NCI-H2196 (cell line): ENCODE measurements around the gene TAX1BP3.

Experiments
- DNase-seq: peaks from one replicate; lab custom pipeline; 2025; ENCODE audit not compliant: unreplicated experiment; lab: John Stamatoyannopoulos, UW

The TAX1BP3 gene

DNA sequence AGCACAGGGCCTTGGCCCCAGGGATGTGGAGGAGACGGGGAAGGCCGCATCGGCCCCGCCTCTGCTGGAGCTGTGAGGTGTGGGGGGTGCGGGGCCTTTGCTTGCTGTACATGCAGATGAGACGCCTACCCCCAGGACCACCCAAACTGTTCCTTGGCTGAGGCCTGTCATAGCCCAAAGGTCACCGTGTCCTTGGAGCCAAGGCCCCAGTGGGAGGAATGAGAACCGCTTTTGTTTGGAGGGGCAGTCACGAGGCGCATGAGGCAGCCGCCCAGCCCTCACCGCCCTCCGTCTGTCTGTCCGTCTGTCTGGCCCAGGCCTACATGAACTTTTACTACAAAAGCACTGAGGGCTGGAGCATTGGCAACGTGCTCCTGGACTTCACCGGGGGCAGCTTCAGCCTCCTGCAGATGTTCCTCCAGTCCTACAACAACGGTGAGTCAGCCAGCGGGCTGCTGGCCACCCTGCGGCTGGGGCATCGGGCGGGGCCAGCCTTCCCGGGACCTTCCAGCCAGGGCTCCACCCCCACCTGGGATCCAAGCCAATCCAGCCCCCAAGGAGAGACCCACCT, 8.8 kb downstream of the TAX1BP3 start:
- DNase-seq = no peak

GRCh38 chr17:3658784-3659449, 9.5 kb downstream of the TAX1BP3 start:
- DNase-seq = no peak

- DNase-seq = no peak
Measured at GRCh38 chr17:3657874-3658783, 10.2 kb downstream of the TAX1BP3 start.

DNA sequence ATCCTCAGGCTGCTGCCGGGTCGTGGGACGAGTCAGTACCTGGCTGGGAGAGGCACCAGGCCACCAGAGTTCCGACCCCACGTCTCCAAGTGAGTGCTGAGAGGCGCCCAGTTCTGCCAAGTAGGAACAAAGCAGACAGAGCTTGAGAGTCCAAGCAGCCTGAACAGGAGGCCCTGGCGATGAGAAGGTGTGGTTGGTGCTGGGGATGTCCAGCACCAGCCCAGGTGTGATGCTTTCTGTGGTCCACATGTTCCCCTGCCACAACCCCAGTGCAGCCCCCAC, 10.8 kb downstream of the TAX1BP3 start:
- no peak for DNase-seq

GRCh38 chr17:3656755-3657587, 11.4 kb downstream of the TAX1BP3 start:
- no peak for DNase-seq

DNA sequence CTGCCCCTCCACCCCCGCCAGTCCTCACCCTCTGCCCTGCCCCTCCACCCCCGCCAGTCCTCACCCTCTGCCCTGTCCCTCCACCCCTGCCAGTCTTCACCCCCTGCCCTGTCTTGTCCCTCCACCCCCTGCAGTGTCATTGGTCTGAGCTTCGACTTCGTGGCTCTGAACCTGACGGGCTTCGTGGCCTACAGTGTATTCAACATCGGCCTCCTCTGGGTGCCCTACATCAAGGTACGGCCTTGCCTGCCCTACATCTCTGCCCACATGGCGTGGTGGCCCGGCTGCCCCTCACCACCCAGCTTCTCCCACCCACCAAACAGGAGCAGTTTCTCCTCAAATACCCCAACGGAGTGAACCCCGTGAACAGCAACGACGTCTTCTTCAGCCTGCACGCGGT, 12.0 kb downstream of the TAX1BP3 start:
- no peak for DNase-seq

GRCh38 chr17:3655766-3656165, 12.6 kb downstream of the TAX1BP3 start:
- no peak for DNase-seq

DNA sequence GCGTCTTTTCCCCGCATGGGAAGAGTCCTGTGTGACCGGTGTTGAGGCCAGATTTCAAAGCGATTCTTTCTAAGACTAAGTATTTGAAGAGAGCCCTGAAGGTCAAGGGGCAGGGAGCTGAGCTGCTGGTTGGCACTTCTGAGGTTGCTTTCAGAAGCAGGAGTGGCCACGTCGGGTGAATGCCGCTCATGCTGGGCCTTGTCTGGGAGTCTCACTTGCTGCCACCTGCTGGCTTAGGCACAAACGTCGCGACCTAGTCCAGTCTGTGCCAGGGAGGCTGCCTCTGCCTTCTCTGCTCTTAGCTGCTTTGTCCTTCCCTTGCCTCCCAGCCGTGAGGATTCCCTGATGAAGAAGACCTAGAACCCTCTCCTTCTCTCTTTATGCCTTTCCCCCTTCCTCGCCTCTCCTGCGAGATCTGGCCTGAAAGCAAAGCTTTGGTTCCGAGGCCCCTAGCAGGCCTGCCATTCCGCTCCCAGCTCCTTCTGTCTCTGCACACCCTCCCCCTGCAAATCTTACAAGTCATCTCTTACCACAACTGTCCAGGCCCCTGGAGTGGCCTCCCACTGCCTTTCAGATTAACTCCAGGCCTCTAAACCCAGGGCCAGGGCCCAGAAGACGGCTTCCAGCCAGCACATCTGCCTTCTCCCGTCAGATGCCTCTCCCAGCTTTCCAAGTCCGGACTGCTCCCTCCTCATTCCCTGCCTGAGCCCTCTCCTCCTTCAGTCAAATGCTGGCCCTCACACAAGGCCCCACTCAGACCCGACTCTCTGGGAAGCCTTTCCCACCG, 20.4 kb downstream of the TAX1BP3 start:
- DNase-seq = peak; percentile 21

DNA sequence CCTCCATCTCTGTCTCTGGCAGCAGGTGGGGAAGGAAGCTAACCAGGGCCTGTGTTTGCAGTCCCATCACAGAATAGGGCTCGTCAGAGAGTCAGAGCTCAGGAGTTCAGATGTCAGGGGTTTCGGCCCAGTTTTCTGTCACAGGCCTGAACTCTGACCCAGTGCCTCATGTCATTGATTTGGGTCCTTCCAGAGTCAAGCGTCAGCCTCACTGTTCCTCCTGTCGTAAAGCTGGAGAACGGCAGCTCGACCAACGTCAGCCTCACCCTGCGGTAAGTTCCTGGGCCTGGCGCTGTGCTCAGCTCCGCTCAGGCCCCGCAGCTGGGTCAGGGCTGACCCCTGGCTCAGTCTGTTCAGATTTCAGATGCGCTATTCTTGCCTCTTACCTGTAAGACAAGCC, 21.1 kb downstream of the TAX1BP3 start:
- DNase-seq = no peak

GRCh38 chr17:3645310-3645709, 23.1 kb downstream of the TAX1BP3 start:
- DNase-seq = no peak

DNA sequence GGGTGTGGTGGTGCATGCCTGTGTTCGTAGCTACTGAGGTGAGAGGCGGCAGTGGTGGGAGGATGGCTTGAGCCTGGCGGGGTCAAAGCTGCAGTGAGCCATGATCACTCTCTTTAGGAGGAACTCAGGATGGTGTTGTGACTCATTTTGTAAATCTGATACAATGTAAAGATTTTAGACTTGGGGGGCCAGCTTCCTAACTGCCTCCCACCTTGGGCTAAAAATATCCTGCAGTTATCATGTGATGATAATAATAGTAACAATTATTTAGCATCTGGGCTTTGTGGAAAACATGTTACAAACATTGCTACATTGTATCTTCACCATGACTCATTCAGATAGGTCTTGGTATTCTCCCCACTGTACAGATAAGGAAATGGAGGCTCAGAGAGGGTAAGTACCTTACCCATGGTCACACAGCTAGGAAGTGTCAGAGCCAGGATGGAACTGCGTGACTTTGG, 24.5 kb downstream of the TAX1BP3 start:
- DNase-seq = no peak

DNA sequence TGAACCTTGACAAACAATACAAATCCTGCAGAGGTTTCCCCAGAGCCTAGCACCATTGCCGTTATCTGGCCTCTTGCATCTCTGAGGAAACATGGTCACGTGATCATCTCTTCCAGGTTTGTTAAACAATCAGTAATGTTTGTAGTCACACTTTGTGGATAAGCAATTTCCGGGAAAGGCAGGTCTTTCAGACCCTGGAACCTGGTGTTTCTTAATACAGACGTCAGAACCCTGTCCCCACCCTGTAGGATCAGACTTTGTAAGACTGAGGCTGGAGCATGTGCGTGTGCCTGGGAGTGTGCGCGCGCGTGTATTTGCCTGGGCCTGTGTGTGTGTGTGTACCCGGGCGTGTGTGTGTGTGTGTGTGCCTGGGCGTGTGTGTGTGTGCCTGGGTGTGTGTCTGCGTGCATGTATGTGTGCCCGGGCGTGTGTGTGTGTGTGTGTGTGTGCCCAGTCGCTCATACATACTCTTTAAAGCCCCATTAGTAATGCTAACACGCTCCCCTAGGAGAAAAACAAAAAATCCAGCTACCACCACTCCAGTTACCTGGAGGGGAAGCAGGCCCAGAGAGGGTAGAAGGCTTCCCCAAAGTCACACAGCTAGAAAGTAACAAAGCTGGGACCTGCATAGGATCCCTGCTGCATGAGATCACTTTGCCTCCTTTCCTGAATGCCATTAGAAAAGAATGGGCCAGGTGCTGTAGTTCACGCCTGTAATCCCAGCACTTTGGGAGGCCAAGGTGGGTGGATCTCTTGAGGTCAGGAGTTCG, 26.5 kb downstream of the TAX1BP3 start:
- DNase-seq = no peak

DNA sequence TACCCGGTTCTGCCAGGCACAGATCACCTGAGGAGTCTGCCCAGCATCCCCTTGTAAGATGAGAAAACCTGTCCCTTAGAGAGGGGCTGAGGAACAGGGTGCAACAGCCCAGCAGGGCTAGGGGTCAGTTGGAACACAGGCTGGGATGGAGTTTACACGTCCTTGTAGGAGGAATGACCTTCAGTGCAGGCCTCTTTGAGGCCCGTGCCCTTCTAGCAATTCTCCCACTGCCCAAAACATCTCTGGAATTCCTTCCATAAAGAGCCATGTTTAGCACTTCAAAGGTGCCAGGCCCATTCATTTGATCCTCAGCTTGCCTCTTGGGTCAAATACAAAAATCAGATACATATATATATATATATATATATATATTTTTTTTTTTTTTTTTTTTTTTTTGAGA, 27.4 kb downstream of the TAX1BP3 start:
- no peak for DNase-seq

DNA sequence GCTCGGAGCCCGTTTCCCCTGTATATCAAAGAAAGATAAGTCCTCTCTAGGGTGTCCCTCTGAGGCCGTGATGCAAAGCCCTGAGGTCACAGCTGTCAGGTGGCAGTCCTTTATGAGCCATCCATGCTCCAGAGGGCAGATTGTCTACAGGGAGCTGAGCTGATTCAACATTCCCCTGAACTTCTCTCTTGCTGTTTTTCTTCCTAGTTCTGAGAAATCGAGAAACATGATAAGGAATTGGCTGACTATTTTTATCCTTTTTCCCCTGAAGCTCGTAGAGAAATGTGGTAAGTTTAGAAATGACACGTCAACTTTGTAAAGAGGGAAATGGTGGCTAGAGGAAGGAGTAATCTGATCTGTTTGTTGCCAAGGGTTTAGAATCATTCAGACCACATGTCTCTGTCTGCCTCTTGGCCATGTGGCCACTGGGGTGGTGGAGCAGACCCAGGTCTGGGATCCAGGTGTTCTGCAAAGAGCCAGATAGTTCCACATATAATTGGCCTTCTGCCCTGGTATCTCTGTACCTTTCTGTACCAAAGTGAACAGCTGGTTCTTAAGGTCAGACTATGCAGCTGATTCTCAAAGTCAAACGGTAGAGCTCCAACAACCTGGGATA, 28.3 kb downstream of the TAX1BP3 start:
- DNase-seq = peak; percentile 5

DNA sequence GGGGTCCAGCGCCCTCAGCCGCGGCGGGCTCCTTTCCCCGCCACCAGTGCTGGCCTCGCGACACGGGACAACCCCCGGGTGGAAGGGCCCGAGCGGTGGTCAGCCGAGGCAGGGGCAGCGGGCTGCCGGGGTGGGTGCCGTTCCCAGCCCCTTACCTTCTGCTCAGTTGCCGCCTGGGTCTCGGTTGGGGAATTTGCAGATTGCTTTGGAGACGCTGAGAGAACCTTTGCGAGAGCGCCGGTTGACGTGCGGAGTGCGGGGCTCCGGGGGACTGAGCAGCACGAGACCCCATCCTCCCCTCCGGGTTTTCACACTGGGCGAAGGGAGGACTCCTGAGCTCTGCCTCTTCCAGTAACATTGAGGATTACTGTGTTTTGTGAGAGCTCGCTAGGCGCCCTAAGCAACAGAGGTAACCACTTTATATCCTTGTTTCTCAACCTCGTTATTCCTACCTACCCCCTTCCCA, 31.4 kb downstream of the TAX1BP3 start:
- DNase-seq = no peak

DNA sequence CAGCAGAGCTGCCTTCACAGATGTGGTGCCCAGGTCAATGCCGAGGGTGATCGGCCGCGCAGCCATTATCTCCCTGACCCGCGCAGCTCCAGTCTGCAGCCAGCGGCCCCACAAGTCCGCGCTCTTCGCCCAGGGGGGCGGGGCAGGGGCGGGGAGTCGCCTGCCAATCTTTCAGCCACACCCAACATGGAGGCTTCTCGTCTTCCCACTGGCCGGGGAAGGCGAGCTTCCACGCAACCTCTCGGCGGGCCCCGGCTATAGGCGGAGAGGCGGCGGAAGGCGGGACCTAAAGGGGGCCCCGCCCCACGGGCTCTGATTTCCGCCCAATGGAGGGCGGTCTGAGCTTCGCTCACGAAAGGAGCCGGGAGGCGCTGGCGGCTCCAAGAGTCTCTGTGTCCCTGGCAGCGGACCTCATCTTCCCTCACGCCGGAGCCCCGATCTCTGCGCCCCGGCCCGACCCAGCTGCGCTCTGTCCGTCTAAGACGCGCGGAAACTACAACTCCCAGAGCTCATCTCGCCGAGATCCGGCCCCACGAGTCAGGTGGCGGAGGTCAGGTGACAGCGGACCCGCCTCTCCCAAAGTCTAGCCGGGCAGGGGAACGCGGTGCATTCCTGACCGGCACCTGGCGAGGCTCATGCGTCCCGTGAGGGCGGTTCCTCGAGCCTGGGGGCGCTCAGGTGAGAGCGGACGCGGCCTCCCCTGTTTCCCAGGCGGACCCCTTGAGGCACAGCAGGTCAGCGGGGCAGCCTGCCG, 32.0 kb downstream of the TAX1BP3 start, which contains the start of the genes CTNS and SHPK:
TSS of gene CTNS (plus strand) at position 607 of the 754 bp plus-strand sequence. CDS start 3,447 bp downstream, outside the sequence.
TSS of gene SHPK (minus strand) at position 97 of the 754 bp plus-strand sequence. CDS start at position 66, 31 bp downstream.
- peak; percentile 82 for DNase-seq

DNA sequence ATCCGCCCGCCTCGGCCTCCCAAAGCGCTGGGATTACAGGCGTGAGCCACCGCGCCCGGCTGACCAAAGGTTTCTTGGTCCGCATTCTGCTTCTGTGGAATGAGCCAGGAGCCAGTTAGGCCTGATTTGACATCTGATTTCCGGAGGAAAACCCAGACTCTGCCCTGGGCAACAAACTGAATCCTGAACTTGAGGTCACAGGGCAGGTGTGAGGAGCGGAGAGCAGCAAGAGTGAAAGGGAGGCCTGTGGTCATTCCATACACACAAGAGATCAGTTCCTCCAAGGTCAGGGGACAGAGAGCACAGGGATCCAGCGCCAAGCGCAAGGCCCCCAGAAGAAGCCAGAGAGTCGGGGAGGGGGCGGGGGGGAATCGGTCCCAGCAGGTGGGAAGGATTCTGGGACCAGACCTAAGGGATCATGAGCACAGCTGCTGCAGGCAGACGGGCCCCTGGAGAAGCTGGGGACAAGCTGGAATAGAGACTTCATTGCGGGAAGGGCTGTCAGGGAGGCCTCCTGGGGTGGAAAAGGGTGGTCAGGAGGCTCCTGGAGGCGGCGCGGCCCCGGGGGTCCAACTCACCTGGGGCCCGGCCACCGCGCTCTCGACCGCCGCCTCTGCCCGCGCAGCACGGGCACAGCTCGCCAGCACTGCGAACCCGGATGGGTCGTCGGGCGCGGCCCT, 32.8 kb downstream of the TAX1BP3 start:
- no peak for DNase-seq

- no peak for DNase-seq
Measured at GRCh38 chr17:3632287-3632686, 36.1 kb downstream of the TAX1BP3 start.
